Measurements from ENCODE around the gene LRRC41.
A peak's percentile ranks its signal among the peaks of the same experiment; 100 is the strongest.

DNA sequence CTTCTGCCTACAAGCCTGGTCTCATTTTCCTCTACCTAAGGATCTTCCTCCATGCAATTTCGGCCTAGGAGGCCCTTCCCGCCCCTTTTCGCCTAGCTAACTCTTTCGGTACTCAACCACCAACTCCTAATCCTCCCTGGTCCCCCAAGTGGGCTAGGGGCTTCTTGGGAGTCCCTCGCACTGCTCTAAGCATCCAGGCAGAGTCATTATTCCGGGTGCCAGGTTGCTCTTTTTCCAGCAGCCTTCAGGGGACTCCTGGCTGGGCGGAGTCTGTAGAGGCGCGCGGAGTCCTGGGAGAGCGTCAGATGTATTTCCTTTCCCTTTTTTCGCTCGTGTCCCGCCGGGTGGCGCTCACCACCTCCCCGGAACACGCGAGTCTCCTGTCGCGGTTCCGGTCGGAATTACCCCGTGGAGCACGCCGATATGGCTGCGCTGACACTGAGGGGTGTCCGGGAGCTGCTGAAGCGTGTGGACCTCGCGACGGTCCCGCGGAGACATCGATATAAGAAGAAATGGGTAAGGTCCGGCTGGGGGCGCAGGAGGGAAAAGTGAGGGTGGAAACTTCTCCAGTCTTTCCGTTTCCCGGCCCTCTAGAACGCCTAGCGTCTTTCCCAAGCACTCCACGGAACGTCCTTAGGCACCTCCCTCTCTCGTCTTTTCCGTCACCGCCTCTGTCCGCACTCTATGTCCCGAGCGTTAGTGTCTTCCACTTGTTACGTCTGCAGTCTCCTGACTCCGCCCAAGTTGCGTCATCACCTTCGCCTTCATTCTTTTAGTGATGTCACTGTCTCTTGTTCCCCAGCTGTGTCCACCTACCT lies 37.2 kb upstream of the LRRC41 start, which contains the start of gene NSUN4:
- TF ChIP-seq POLR2A (IDR thresholded peaks at IDR 0.05; ENCODE audit: low read length): peak; percentile 96
- no peak for TF ChIP-seq GATA1 (IDR thresholded peaks at IDR 0.05; ENCODE audit: low read depth, low read length)

All from erythroblast (primary cell).